B cell (primary cell): ENCODE measurements around the gene HOXD10. TPM values are rescaled to one million over a fixed set of nuclear protein-coding genes. Genes with fewer than 3 reads are reported as not detected.

Source experiments
- ATAC-seq: fragments of 200-7000 bp; cut with Tn5 transposase; one replicate; pipeline ENCODE4 v1.10.0; 2021; ENCODE audit warnings: low read depth, mild to moderate bottlenecking, moderate number of reproducible peaks, moderate library complexity
- CTCF ChIA-PET: fragments of 350-600 bp; sonication (Branson Sonifier 250); formaldehyde crosslinking; loops from one replicate; lab custom pipeline; 2021; ENCODE audit warnings: antibody characterized with exemption, inconsistent platforms; lab: Charles Lee
- POLR2A ChIA-PET: fragments of 350-600 bp; sonication (Branson Sonifier 250); formaldehyde crosslinking; loops from one replicate; lab custom pipeline; 2021; ENCODE audit warnings: antibody characterized with exemption; lab: Charles Lee
- DNase-seq: peaks from one replicate; pipeline ENCODE4 v3.0.0; 2013
- H2AFZ ChIP-seq: 2 replicates; pipeline ENCODE4 v1.6.1; 2012; ENCODE audit warnings: mild to moderate bottlenecking, low read depth, low read length; ENCODE audit not compliant: insufficient read depth, poor library complexity, severe bottlenecking
- H3K27ac ChIP-seq, 2 donors: 1 replicate in 1 of 2; 2 replicates in 1 of 2; pipeline ENCODE4 v1.5.1; 2012 to 2013; ENCODE audit warnings: low read length in 2 of 2, mild to moderate bottlenecking in 2 of 2, moderate library complexity in 1 of 2
- H3K27me3 ChIP-seq, 4 experiments: fragments of 200-600 bp in 1 of 4; sonication (generic) in 1 of 4; replicated peaks in 1 of 4; 1 replicate in 2 of 4; 2 replicates in 2 of 4; pipeline versions ENCODE4 v1.6.1 to v1.7.0; 2013 to 2016; ENCODE audit warnings: low read length in 3 of 4, mild to moderate bottlenecking in 2 of 4, mixed read lengths in 1 of 4, moderate library complexity in 1 of 4; ENCODE audit not compliant: insufficient read depth in 4 of 4, control insufficient read depth in 3 of 4; ENCODE audit errors: control extremely low read depth in 1 of 4
- H3K36me3 ChIP-seq, 2 experiments: replicated peaks in 1 of 2; 1 replicate in 1 of 2; 2 replicates in 1 of 2; pipeline versions ENCODE4 v1.6.1 to v1.7.1; 2013; ENCODE audit warnings: low read length in 1 of 2; ENCODE audit not compliant: insufficient read depth in 2 of 2, control insufficient read depth in 1 of 2; ENCODE audit errors: control extremely low read depth in 1 of 2, extremely low read depth in 1 of 2
- H3K4me1 ChIP-seq, 2 donors: fragments of 200-600 bp in 1 of 2; sonication (generic) in 1 of 2; 1 replicate in 1 of 2; 2 replicates in 1 of 2; pipeline versions ENCODE4 v1.5.1 to v1.6.1; 2013 to 2017; ENCODE audit warnings: low read length in 2 of 2; ENCODE audit not compliant: control insufficient read depth in 2 of 2, insufficient read depth in 2 of 2
- H3K4me2 ChIP-seq: replicated peaks from 2 replicates; pipeline ENCODE3; 2012; ENCODE audit warnings: mild to moderate bottlenecking, low read depth, low read length; ENCODE audit not compliant: poor library complexity, severe bottlenecking
- H3K4me3 ChIP-seq, 5 experiments: fragments of 200-600 bp in 1 of 5; sonication (generic) in 1 of 5; 1 replicate in 3 of 5; 2 replicates in 2 of 5; pipeline versions ENCODE4 v1.5.1 to v1.7.0; 2011 to 2016; ENCODE audit warnings: low read length in 4 of 5, mild to moderate bottlenecking in 4 of 5, low read depth in 2 of 5, control low read depth in 1 of 5, moderate library complexity in 1 of 5; ENCODE audit not compliant: insufficient read depth in 1 of 5; ENCODE audit errors: control extremely low read depth in 1 of 5, extremely low read depth in 1 of 5
- H3K79me2 ChIP-seq: fragments of 200-600 bp; sonication (generic); one replicate; pipeline ENCODE4 v1.6.0; 2016; ENCODE audit warnings: low read length; ENCODE audit not compliant: control insufficient read depth, insufficient read depth
- H3K9ac ChIP-seq: fragments of 200-600 bp; sonication (generic); 2 replicates; pipeline ENCODE4 v1.6.1; 2017; ENCODE audit warnings: mild to moderate bottlenecking, low read length, moderate library complexity
- H3K9me3 ChIP-seq, 3 donors: one replicate each; pipeline versions ENCODE4 v1.6.1 to v1.7.1; 2013; ENCODE audit warnings: low read length in 2 of 3; ENCODE audit not compliant: control insufficient read depth in 2 of 3, insufficient read depth in 1 of 3; ENCODE audit errors: control extremely low read depth in 1 of 3
- H4K20me1 ChIP-seq: 2 replicates; pipeline ENCODE4 v1.6.0; 2012; ENCODE audit warnings: mild to moderate bottlenecking, low read length; ENCODE audit not compliant: insufficient read depth, control insufficient read depth, poor library complexity, severe bottlenecking
- H3K27ac Mint-ChIP-seq: one replicate; pipeline ENCODE4 v1.8.0; 2021; ENCODE audit warnings: mixed read lengths
- H3K27me3 Mint-ChIP-seq: one replicate; pipeline ENCODE4 v1.8.0; 2021; ENCODE audit warnings: mixed read lengths
- H3K4me1 Mint-ChIP-seq: one replicate; pipeline ENCODE4 v1.8.0; 2021; ENCODE audit warnings: mixed read lengths
- H3K4me3 Mint-ChIP-seq: one replicate; pipeline ENCODE4 v1.8.0; 2021; ENCODE audit warnings: mixed read lengths
- H3K9me3 Mint-ChIP-seq: one replicate; pipeline ENCODE4 v1.8.0; 2022; ENCODE audit warnings: mixed read lengths; ENCODE audit not compliant: insufficient read depth
- CTCF ChIP-seq: fragments of 200-600 bp; IDR thresholded peaks from one replicate; pipeline ENCODE4 v1.8.0; 2022; ENCODE audit warnings: antibody characterized with exemption, mild to moderate bottlenecking
- EZH2 ChIP-seq: IDR thresholded peaks from 2 replicates; pipeline ENCODE4 v1.6.1; 2012; ENCODE audit warnings: borderline replicate concordance, low read depth, mild to moderate bottlenecking, moderate library complexity, low read length; ENCODE audit not compliant: insufficient read depth, poor library complexity, severe bottlenecking
- WGBS: methylation state at CpG from one replicate; pipeline ENCODE4 v1.1.5; 2013; ENCODE audit warnings: missing lambda C conversion rate; ENCODE audit not compliant: insufficient coverage; 5-methylcytosine and 5-hydroxymethylcytosine counted together
- intact Hi-C: fragments of 100-400 bp; cut with micrococcal nuclease; formaldehyde crosslinking; loops from one replicate; pipeline ENCODE4 v1.10.0; 2022
- polyA plus RNA-seq: library from polyadenylated mRNA; depleted of rRNA; stranded (reverse); fragments of >200 nt; gene quantifications from 2 replicates; pipeline ENCODE4 v1.2.3, GENCODE V29; 2012
- total RNA-seq, 2 donors: library from RNA; stranded (reverse); fragments of 120-200 nt in 1 of 2; gene quantifications; 1 replicate in 1 of 2; 2 replicates in 1 of 2; pipeline versions ENCODE4 v1.2.3 to v1.2.4, GENCODE V29; 2013 to 2022

HOXD10 gene
- total and polyA plus RNA-seq, 2 donors (not counting 1 experiment from before 2014, with no cell fraction given): not detected

DNA sequence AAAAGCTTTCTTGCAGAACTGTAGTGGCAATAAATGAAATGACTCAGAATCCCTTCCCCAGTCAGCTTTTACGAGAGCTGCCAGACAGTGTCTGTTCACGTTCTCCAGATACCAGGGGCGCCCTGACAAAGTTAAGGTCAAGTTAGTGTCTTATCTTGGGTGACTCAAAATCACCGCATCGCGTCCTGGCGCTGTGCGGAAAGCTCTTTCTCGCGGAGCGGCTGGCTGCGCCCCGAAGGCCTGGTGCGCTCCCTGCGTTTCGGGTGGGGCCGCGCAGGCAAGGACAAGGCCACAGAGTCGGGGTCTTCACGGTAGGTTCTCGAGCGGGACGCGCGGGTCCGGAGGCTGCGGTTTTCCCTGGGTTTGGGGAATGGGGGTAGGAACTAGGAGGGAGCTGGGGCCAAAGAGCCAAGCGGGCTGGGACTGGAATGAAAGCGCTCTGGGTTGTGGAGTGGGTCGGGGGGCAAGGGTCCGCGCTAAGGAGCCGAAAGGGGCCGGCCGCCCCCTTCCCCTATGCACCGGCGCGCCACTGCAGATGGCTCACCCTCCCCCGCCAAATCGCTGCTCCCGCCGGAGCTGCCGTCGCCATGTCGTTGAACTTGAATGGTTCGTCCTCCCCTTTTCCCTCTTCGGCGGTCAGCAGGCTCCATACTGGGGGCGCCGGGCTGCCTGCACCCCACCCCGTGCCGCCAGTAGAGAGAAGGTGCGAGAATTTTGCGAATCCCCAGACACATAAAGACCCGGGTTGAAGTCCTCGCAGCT, 12.1 kb upstream of the HOXD10 start:
- H3K4me2 ChIP-seq: no peak overlapping the region
- H3K9me3 Mint-ChIP-seq: peaks cover 2% of the 10 kb centered on the region
- WGBS: 10% methylated on average over 50 of the region's 56 CpGs
- no peak overlapping the region for H3K9ac ChIP-seq
- no peaks in the 10 kb centered on the region for H3K36me3 ChIP-seq
- no peaks in the 10 kb centered on the region for H3K79me2 ChIP-seq
- H3K4me3 Mint-ChIP-seq: peak overlapping the region; percentile 5
- intact Hi-C loops: no loop called here
- H3K27me3 Mint-ChIP-seq: peaks cover 79% of the 10 kb centered on the region
- no peak overlapping the region for H3K27ac ChIP-seq
- TF ChIP-seq EZH2 (no peak), CTCF (no peak)
- H4K20me1 ChIP-seq: no peaks in the 10 kb centered on the region
- DNase-seq (no peak), ATAC-seq (no peak)
- no peak overlapping the region for H3K4me3 ChIP-seq
- peaks cover 11% of the 10 kb centered on the region for H3K4me1 Mint-ChIP-seq
- ChIA-PET POLR2A (no interaction called here), CTCF (no interaction called here)
- peaks cover 3 to 36% of the 10 kb centered on the region in 2 donors for H3K4me1 ChIP-seq
- no peak overlapping the region for H2AFZ ChIP-seq
- peaks cover 0 to 90% (median 53%) of the 10 kb centered on the region in 4 experiments for H3K27me3 ChIP-seq
- H3K9me3 ChIP-seq: peaks cover 0 to 54% (median 0%) of the 10 kb centered on the region in 3 donors
- no peak overlapping the region for H3K27ac Mint-ChIP-seq

DNA sequence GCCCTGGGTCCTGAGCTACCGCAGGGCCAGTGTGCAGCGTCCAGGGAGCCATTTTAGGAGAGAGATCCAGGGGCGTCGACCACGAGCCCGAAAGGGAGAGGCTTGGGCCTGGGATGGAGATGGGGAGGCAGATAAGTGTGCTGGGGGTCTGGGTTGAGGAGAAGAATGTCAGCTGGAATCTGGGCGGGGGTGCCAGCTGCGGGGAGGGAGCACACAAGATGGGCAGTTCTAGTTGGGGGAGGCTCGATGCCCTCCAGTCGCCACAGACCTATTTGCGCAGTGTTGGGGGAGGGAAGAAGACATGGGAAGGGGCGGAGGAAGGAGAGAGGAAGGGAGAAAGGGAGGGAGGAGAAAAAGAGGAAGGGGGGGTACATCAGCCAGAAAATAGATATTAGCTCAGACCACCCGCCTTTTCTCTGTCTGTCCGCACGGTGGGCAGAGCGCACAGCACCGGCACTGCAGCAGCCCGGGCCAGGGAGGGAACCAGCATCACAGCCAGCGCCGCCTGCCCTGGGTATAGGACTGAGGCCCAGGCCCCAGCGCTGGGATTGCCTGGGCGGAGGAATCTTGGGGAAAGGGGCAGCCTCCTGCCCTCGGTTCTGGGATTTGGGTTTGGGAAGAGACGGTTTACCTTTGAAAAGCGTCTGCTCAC, 11.4 kb upstream of the HOXD10 start:
- H3K4me1 ChIP-seq: peaks cover 3 to 36% of the 10 kb centered on the region in 2 donors
- Mint-ChIP-seq H3K4me3 (peak overlapping the region; percentile 5), H3K27me3 (peaks cover 82% of the 10 kb centered on the region), H3K4me1 (peaks cover 11% of the 10 kb centered on the region), H3K9me3 (peaks cover 2% of the 10 kb centered on the region), H3K27ac (no peak overlapping the region)
- H2AFZ ChIP-seq: no peak overlapping the region
- ChIA-PET CTCF (no interaction called here), POLR2A (no interaction called here)
- no peak overlapping the region for H3K4me3 ChIP-seq
- TF ChIP-seq CTCF: no peak
- TF ChIP-seq EZH2: no peak
- H3K79me2 ChIP-seq: no peaks in the 10 kb centered on the region
- H3K27me3 ChIP-seq: peaks cover 0 to 91% (median 56%) of the 10 kb centered on the region in 4 experiments
- no peak overlapping the region for H3K27ac ChIP-seq
- no peaks in the 10 kb centered on the region for H3K36me3 ChIP-seq
- H3K4me2 ChIP-seq: no peak overlapping the region
- H4K20me1 ChIP-seq: no peaks in the 10 kb centered on the region
- ATAC-seq (no peak), DNase-seq (no peak)
- WGBS: 14% methylated on average over 24 of the region's 25 CpGs
- intact Hi-C loops: no loop called here
- H3K9ac ChIP-seq: no peak overlapping the region
- H3K9me3 ChIP-seq: peaks cover 0 to 47% (median 0%) of the 10 kb centered on the region in 3 donors
